ENCODE measurements around the gene HEBP2.
"Not testable (repeated sequence)": the region's sequence is repeated elsewhere in the genome, so short reads cannot be mapped to it uniquely, and the experiment has no call there.

Gene HEBP2

GRCh38 chr6:138403801-138404665 lies at the start of gene HEBP2:
HEBP2 (plus strand) TSS chr6:138404223; CDS start chr6:138404496, 273 bp downstream.
- DNase-seq (ENCODE audit: low read depth): peak; percentile 40

- DNase-seq (ENCODE audit: low read depth): no peak
Observed at GRCh38 chr6:138357928-138358327, 46.1 kb upstream of the HEBP2 start.

- DNase-seq (ENCODE audit: low read depth): not testable (repeated sequence)
Observed at GRCh38 chr6:138368684-138369083, 35.3 kb upstream of the HEBP2 start.

GRCh38 chr6:138370631-138371451 lies 33.2 kb upstream of the HEBP2 start:
- DNase-seq (ENCODE audit: low read depth): no peak

- no peak for DNase-seq (ENCODE audit: low read depth)
Observed at GRCh38 chr6:138371452-138371711, 32.6 kb upstream of the HEBP2 start.

GRCh38 chr6:138371720-138372119 lies 32.3 kb upstream of the HEBP2 start:
- DNase-seq (ENCODE audit: low read depth): no peak

GRCh38 chr6:138372711-138373463 lies 31.1 kb upstream of the HEBP2 start:
- DNase-seq (ENCODE audit: low read depth): no peak

- no peak for DNase-seq (ENCODE audit: low read depth)
Observed at GRCh38 chr6:138374230-138374629, 29.8 kb upstream of the HEBP2 start.

- no peak for DNase-seq (ENCODE audit: low read depth)
Observed at GRCh38 chr6:138374815-138375214, 29.2 kb upstream of the HEBP2 start.

GRCh38 chr6:138377042-138377441 lies 27.0 kb upstream of the HEBP2 start:
- no peak for DNase-seq (ENCODE audit: low read depth)

GRCh38 chr6:138377844-138378243 lies 26.2 kb upstream of the HEBP2 start, which contains the start of gene SMIM28:
SMIM28 (plus strand) TSS chr6:138377905; CDS start chr6:138378073, 168 bp downstream.
- no peak for DNase-seq (ENCODE audit: low read depth)

GRCh38 chr6:138378463-138378862 lies 25.6 kb upstream of the HEBP2 start:
- no peak for DNase-seq (ENCODE audit: low read depth)

GRCh38 chr6:138382498-138383265 lies 21.3 kb upstream of the HEBP2 start:
- no peak for DNase-seq (ENCODE audit: low read depth)

GRCh38 chr6:138383776-138384175 lies 20.2 kb upstream of the HEBP2 start:
- no peak for DNase-seq (ENCODE audit: low read depth)

- DNase-seq (ENCODE audit: low read depth): no peak
Observed at GRCh38 chr6:138386897-138387296, 17.1 kb upstream of the HEBP2 start.

- DNase-seq (ENCODE audit: low read depth): no peak
Observed at GRCh38 chr6:138387577-138388368, 16.2 kb upstream of the HEBP2 start.

- no peak for DNase-seq (ENCODE audit: low read depth)
Observed at GRCh38 chr6:138389551-138389950, 14.5 kb upstream of the HEBP2 start.

GRCh38 chr6:138393871-138394783 lies 9.9 kb upstream of the HEBP2 start:
- no peak for DNase-seq (ENCODE audit: low read depth)

GRCh38 chr6:138396709-138397108 lies 7.3 kb upstream of the HEBP2 start:
- DNase-seq (ENCODE audit: low read depth): no peak

Measured in GM04504 (cell line).